Gastroesophageal sphincter (tissue), 4 donors: ENCODE data around the gene GOLGA3. TPM values are rescaled to one million over a fixed set of nuclear protein-coding genes. Genes with fewer than 3 reads are reported as not detected.

Source experiments
- ATAC-seq: fragments of 150-250 bp; one replicate; pipeline ENCODE4 v1.9.1; 2016; ENCODE audit warnings: mild to moderate bottlenecking, moderate library complexity
- H3K27ac ChIP-seq, 4 donors: fragments of 200-600 bp; sonication (generic) in 3 of 4; 1 replicate in 3 of 4; 2 replicates in 1 of 4; pipeline ENCODE4 v1.5.1; 2016 to 2019
- H3K27me3 ChIP-seq: fragments of 200-600 bp; sonication (generic); one replicate; pipeline ENCODE4 v1.5.1; 2019
- H3K36me3 ChIP-seq, 2 donors: fragments of 200-600 bp; sonication (generic); one replicate each; pipeline ENCODE4 v1.5.1; 2019; ENCODE audit warnings: control low read depth in 1 of 2
- H3K4me1 ChIP-seq, 3 donors: fragments of 200-600 bp; sonication (generic); 1 replicate in 2 of 3; 2 replicates in 1 of 3; pipeline ENCODE4 v1.5.1; 2016 to 2019; ENCODE audit warnings: control low read depth in 2 of 3
- H3K4me3 ChIP-seq, 2 donors: fragments of 200-600 bp; sonication (generic); one replicate each; pipeline ENCODE4 v1.5.1; 2019; ENCODE audit warnings: mild to moderate bottlenecking in 1 of 2, moderate library complexity in 1 of 2
- H3K9me3 ChIP-seq, 3 donors: fragments of 200-600 bp; sonication (generic); one replicate each; pipeline ENCODE4 v1.5.1; 2017 to 2019; ENCODE audit warnings: control low read depth in 2 of 3
- CTCF ChIP-seq, 4 experiments: fragments of 200-600 bp in 2 of 4; fragments of 450-650 bp in 2 of 4; sonication (generic) in 1 of 4; IDR thresholded peaks; one replicate each; pipeline ENCODE4 v1.5.1; 2017 to 2019; ENCODE audit warnings: antibody characterized with exemption in 4 of 4, mild to moderate bottlenecking in 2 of 4, moderate library complexity in 2 of 4
- EP300 ChIP-seq: sonication (generic); formaldehyde crosslinking; IDR thresholded peaks from one replicate; pipeline ENCODE4 v1.6.1; 2017; ENCODE audit warnings: antibody characterized with exemption, mild to moderate bottlenecking
- POLR2A ChIP-seq, 2 donors: fragments of 450-650 bp; IDR thresholded peaks; one replicate each; pipeline ENCODE4 v1.6.1; 2017; ENCODE audit warnings: antibody characterized with exemption in 2 of 2, mild to moderate bottlenecking in 2 of 2, moderate library complexity in 1 of 2
- POLR2AphosphoS5 ChIP-seq: sonication (generic); formaldehyde crosslinking; IDR thresholded peaks from one replicate; pipeline ENCODE4 v1.6.1; 2017; ENCODE audit warnings: antibody characterized with exemption
- WGBS, 2 donors: methylation state at CpG; one replicate each; pipeline ENCODE4 v1.1.5; 2018; ENCODE audit warnings: low coverage in 1 of 2; 5-methylcytosine and 5-hydroxymethylcytosine counted together
- total RNA-seq, 4 donors: library from RNA; depleted of rRNA; stranded (reverse); fragments of >200 nt; gene quantifications; one replicate each; pipeline ENCODE4 v1.1.0, GENCODE V29; 2016

GOLGA3 gene
- total RNA-seq, 4 donors from 2014 or later = 54.8 to 126 (median 74.1) TPM

GRCh38 chr12:132736378-132736777, 92.3 kb downstream of the GOLGA3 start:
- Histone ChIP-seq H3K4me3 (no peak overlapping the region), H3K9me3 (no peaks in the 10 kb centered on the region), H3K27ac (no peak overlapping the region), H3K36me3 (peaks cover 0 to 100% of the 10 kb centered on the region in 2 donors), H3K27me3 (no peaks in the 10 kb centered on the region), H3K4me1 (no peaks in the 10 kb centered on the region)
- ATAC-seq = no peak
- TF ChIP-seq POLR2A (IDR thresholded peaks at IDR 0.05) = no peak
- no peak for TF ChIP-seq POLR2AphosphoS5
- no peak for TF ChIP-seq EP300
- no peak for TF ChIP-seq CTCF (IDR thresholded peaks at IDR 0.05)
- WGBS, 2 donors = 92 to 93% methylated on average over 5 to 6 of the region's 12 CpGs

- Histone ChIP-seq H3K27me3 (no peaks in the 10 kb centered on the region), H3K9me3 (no peaks in the 10 kb centered on the region), H3K27ac (no peak overlapping the region), H3K4me3 (no peak overlapping the region), H3K4me1 (no peaks in the 10 kb centered on the region), H3K36me3 (peaks cover 0 to 100% of the 10 kb centered on the region in 2 donors)
- WGBS, 2 donors = 84 to 92% methylated on average over 4 to 7 of the region's 20 CpGs
- TF ChIP-seq POLR2A (IDR thresholded peaks at IDR 0.05) = no peak
- TF ChIP-seq POLR2AphosphoS5 = no peak
- no peak for TF ChIP-seq EP300
- TF ChIP-seq CTCF (IDR thresholded peaks at IDR 0.05) = no peak
- ATAC-seq = no peak
Observed at GRCh38 chr12:132735496-132735895, 93.2 kb downstream of the GOLGA3 start.

GRCh38 chr12:132734206-132734605, 94.5 kb downstream of the GOLGA3 start:
- no peak for ATAC-seq
- Histone ChIP-seq H3K9me3 (no peaks in the 10 kb centered on the region), H3K36me3 (peaks cover 0 to 98% of the 10 kb centered on the region in 2 donors), H3K4me1 (no peaks in the 10 kb centered on the region), H3K27me3 (no peaks in the 10 kb centered on the region), H3K27ac (no peak overlapping the region), H3K4me3 (no peak overlapping the region)
- TF ChIP-seq EP300 (no peak), POLR2A (IDR thresholded peaks at IDR 0.05) (no peak), CTCF (IDR thresholded peaks at IDR 0.05) (no peak), POLR2AphosphoS5 (no peak)
- 70 to 78% methylated on average over 8 to 10 of the region's 10 CpGs for WGBS, 2 donors

GRCh38 chr12:132731574-132731973, 97.1 kb downstream of the GOLGA3 start:
- no peaks in the 10 kb centered on the region for H3K9me3 ChIP-seq
- ATAC-seq = no peak

More at GRCh38 chr12:132731574-132731973, 97.1 kb downstream of the GOLGA3 start:
- Histone ChIP-seq H3K27ac (no peak overlapping the region), H3K27me3 (no peaks in the 10 kb centered on the region), H3K4me1 (no peaks in the 10 kb centered on the region), H3K4me3 (no peak overlapping the region), H3K36me3 (peaks cover 0 to 98% of the 10 kb centered on the region in 2 donors)
- TF ChIP-seq EP300 (no peak), CTCF (IDR thresholded peaks at IDR 0.05) (no peak), POLR2A (IDR thresholded peaks at IDR 0.05) (no peak), POLR2AphosphoS5 (no peak)
- WGBS, 2 donors = 89 to 92% methylated on average over 11 to 17 of the region's 17 CpGs
